ENCODE results near the gene RNASE8. TPM values are rescaled to one million over a fixed set of nuclear protein-coding genes. Genes with fewer than 3 reads are reported as not detected.

Gene RNASE8
- total RNA-seq, 2 donors from 2014 or later: not detected

- Histone ChIP-seq H3K9me3 (no peaks in the 10 kb centered on the region), H3K36me3 (replicated peaks in 1 of 2; ENCODE audit: insufficient read depth in 1 of 2, low read depth in 2 of 2) (peaks cover 11 to 18% of the 10 kb centered on the region in 2 donors), H3K27me3 (no peaks in the 10 kb centered on the region), H3K4me1 (no peaks in the 10 kb centered on the region), H3K4me3 (no peak overlapping the region), H3K27ac (no peak overlapping the region)
- DNase-seq: no peak
- intact Hi-C loops (cut with DNase I): loop anchor here (5.0 kb wide), 1 partner anchor 71 kb away; no protein-coding TSS in a partner anchor
- no peak for ATAC-seq
- 65 to 75% methylated on average over 9 of the region's 9 CpGs for WGBS, 2 donors
- TF ChIP-seq POLR2A (IDR thresholded peaks at IDR 0.05): no peak
- no peak for TF ChIP-seq CTCF (IDR thresholded peaks at IDR 0.05)
These were observed 41.0 kb upstream of the RNASE8 start for GRCh38 chr14:21016413-21017190.

GRCh38 chr14:21017528-21018245 is 39.9 kb upstream of the RNASE8 start:
- 74 to 82% methylated on average over 28 of the region's 28 CpGs for WGBS, 2 donors
- DNase-seq (no peak), ATAC-seq (no peak)
- H3K36me3 ChIP-seq (replicated peaks in 1 of 2; ENCODE audit: insufficient read depth in 1 of 2, low read depth in 2 of 2): peaks cover 11 to 18% of the 10 kb centered on the region in 2 donors
- no peak overlapping the region for H3K4me3 ChIP-seq
- H3K27ac ChIP-seq: no peak overlapping the region
- H3K9me3 ChIP-seq: no peaks in the 10 kb centered on the region
- peaks cover 8% of the 10 kb centered on the region for H3K4me1 ChIP-seq
- no peaks in the 10 kb centered on the region for H3K27me3 ChIP-seq
- intact Hi-C loops (cut with DNase I): loop anchor here (5.0 kb wide), 1 partner anchor 70 kb away; no protein-coding TSS in a partner anchor
- no peak for TF ChIP-seq CTCF (IDR thresholded peaks at IDR 0.05)
- no peak for TF ChIP-seq POLR2A (IDR thresholded peaks at IDR 0.05)

GRCh38 chr14:21018286-21018685 is 39.3 kb upstream of the RNASE8 start:
- no peak overlapping the region for H3K4me3 ChIP-seq
- H3K27me3 ChIP-seq: no peaks in the 10 kb centered on the region
- no peak for TF ChIP-seq POLR2A (IDR thresholded peaks at IDR 0.05)
- no peak for TF ChIP-seq CTCF (IDR thresholded peaks at IDR 0.05)
- ATAC-seq: no peak
- no peak overlapping the region for H3K27ac ChIP-seq
- peaks cover 14% of the 10 kb centered on the region for H3K4me1 ChIP-seq
- WGBS, 2 donors: 70 to 80% methylated on average over 7 of the region's 7 CpGs
- no peaks in the 10 kb centered on the region for H3K9me3 ChIP-seq
- peaks cover 11 to 18% of the 10 kb centered on the region in 2 donors for H3K36me3 ChIP-seq (replicated peaks in 1 of 2; ENCODE audit: insufficient read depth in 1 of 2, low read depth in 2 of 2)
- intact Hi-C loops (cut with DNase I): loop anchor here (5.0 kb wide), 1 partner anchor 69 kb away; no protein-coding TSS in a partner anchor
- DNase-seq: no peak

GRCh38 chr14:21018781-21019180 is 38.8 kb upstream of the RNASE8 start:
- H3K9me3 ChIP-seq: no peaks in the 10 kb centered on the region
- intact Hi-C loops (cut with DNase I): loop anchor here (5.0 kb wide), 1 partner anchor 69 kb away; no protein-coding TSS in a partner anchor
- ATAC-seq (no peak), DNase-seq (no peak)
- no peak overlapping the region for H3K4me3 ChIP-seq
- peaks cover 11 to 18% of the 10 kb centered on the region in 2 donors for H3K36me3 ChIP-seq (replicated peaks in 1 of 2; ENCODE audit: insufficient read depth in 1 of 2, low read depth in 2 of 2)
- H3K4me1 ChIP-seq: peaks cover 19% of the 10 kb centered on the region
- TF ChIP-seq POLR2A (IDR thresholded peaks at IDR 0.05): no peak
- no peak for TF ChIP-seq CTCF (IDR thresholded peaks at IDR 0.05)
- 93 to 97% methylated on average over 3 of the region's 3 CpGs for WGBS, 2 donors
- H3K27ac ChIP-seq: no peak overlapping the region
- no peaks in the 10 kb centered on the region for H3K27me3 ChIP-seq
